ENCODE data around the gene DHX38.

The DHX38 gene

DNA sequence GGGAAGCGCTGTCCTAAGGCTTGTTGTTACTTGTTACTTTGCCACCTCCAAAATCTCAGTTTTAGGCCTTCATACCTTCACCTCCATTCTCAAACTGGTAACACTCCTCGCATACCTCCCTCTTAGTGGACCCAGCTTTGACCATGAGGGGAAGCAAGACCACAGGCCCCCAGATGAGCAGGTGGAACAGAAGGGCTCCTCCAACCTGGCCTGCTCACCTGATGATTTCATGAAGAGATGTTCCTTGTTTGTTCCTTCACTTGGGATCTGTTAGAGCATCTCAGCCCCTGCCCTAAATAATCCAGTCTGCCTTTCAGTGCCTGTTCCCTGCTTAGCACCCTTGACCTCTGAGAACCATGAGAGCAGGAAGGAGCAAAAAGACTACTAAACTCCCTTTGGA is 28.7 kb downstream of the DHX38 start:
- no peak for DNase-seq (ENCODE audit: low spot score)

DNA sequence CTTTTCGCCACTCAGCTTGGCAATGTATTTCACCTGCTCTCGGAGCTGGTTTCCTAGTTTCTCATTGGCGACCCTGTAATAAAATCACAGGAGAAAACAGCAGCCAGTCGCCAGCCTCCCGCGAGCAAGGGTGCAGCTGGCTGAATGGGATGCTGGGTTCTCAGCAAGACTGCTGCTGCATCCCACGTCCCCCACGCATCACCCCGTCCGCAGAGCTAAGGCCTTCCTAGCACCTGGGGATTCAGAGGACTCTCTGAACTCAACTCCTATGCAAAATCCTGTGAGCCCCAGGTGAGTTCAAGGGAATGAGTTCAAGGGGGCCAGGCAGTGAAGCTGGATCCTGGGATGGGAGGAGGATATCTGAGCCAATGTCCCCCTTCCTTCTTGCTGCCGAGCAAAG is 29.3 kb downstream of the DHX38 start:
- DNase-seq (ENCODE audit: low spot score): no peak

- no peak for DNase-seq (ENCODE audit: low spot score)
Observed at GRCh38 chr16:72123426-72123825, 29.8 kb downstream of the DHX38 start.

DNA sequence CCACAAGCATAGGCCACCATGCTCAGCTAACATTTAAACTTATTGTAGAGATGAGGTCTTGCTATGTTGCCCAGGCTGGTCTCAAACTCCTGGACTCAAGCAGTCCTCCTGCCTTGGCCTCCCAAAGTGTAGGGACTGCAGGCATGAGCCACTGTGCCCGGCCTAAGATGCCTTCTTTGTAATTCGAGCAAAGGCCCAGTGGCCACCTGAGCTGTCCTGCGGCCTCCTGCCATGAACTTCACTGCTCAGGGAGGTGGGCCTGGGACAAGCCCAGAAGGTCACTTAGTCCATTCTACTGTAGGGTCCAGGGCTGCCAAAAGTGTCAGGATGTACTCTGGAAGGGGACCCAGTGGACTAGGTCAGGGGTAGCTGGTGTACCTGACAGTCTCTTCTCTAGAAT is 30.5 kb downstream of the DHX38 start:
- DNase-seq (ENCODE audit: low spot score): no peak

- DNase-seq (ENCODE audit: low spot score): peak; percentile 71
Observed at GRCh38 chr16:72124761-72125634, 31.4 kb downstream of the DHX38 start.

DNA sequence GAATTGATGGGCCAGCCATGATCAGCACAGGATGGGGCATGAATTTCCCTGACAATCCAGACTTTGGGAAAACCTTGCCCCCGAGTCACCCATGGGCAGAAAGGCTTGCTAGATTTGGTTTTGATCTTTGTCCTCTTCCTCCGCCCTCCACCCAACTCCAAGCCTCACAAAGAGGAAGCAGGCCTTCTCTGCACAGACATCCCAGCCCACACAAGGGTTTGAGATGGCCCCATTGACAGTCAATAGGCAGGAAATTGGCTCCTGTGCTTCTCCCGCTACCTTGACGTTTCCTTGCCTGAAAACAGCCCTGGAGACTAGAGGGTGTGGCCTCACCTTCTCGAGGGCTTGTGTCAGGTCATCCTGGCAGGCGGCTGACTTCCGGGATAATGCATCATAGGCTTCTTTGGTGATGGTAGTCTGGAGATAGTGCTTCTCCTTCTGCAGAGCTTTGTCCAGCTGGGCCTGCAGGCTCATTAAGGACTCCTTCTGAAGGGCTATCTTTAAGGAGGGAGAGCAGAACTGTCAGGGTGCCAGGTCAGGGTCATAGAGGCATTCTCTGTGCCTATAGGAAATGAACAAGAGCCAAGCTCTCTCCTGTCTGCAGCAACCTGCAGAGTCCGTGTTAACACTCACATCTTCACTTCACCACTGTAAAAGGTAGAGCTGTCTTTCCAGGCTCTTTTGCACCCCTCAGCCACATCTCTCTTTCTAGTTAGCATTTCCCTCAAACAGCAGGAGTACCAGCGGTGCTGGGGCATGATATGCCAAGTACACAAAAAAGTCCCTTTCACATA is 32.2 kb downstream of the DHX38 start:
- DNase-seq (ENCODE audit: low spot score): no peak

- no peak for DNase-seq (ENCODE audit: low spot score)
Observed at GRCh38 chr16:72126429-72126765, 32.8 kb downstream of the DHX38 start.

DNA sequence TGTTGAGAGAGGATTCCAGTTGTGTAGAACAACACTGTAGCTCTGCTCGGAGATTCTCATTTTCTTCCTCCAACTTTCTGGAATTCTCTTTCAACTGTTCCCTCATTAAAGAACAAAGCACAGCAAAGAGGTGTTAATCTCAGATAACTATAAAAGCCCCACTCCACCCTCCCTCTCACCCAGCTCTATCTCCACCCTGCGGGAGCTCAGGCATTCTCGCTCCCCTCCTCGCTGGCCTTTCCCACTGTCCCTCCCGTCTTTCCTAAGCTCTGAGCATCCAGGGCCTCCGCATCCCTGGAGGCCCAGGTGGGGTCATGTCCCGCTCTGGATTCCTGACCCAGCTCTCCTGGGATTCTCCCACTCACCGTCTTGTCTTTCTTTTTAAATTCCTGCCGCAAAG is 35.1 kb downstream of the DHX38 start:
- no peak for DNase-seq (ENCODE audit: low spot score)

DNA sequence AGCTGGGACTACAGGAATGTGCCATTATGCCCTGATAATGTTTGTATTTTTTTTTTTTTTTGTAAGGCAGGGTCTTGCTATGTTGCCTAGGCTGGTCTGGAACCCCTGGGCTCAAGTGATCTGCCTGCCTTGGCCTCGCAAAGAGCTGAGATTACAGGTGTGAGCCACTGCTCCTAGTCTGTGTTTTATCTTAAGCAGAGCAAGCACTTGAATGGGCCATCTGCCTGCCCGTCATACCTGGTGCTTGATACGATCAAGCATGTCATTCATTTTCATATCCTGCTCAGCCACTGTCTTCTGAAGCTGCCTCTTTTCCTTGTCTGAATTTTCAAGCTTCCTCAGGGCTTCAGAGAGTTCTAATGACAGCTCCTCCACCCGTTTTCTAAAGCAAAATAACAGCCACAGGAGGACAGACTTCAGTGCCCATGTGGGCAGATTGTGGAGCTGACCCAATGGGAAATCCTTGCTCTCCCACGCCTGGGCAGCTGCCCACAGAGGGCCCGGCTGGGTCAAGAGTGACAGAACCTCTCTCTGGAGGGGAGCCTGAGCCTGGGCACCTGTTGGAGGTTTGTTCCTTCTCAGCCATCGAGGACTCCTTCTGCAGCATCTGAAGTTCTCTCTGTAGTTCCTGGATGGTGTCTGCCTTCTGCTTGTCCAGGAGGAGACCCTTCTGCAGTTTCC is 36.5 kb downstream of the DHX38 start:
- no peak for DNase-seq (ENCODE audit: low spot score)

- no peak for DNase-seq (ENCODE audit: low spot score)
Observed at GRCh38 chr16:72131036-72131435, 37.4 kb downstream of the DHX38 start.

- DNase-seq (ENCODE audit: low spot score): no peak
Observed at GRCh38 chr16:72132726-72133125, 39.1 kb downstream of the DHX38 start.

DNA sequence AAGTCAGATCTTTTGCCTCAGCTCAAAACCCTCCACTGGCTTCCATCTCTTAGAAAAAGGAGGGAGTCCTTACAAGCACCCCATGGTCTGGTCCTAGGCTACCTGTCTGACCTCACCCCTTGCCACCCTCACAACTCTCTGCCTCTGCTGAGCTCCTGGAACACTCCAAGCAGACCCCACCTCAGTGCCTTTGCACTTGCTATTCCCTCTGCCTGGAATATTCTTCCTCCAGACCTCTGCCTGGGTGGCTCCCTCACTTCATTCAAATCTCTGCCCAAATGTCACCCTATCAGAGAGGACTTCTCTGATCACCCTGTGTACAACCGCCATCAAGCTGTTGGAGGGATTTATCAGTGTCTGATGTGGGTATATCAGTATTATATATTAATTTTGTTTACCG is 40.9 kb downstream of the DHX38 start:
- no peak for DNase-seq (ENCODE audit: low spot score)

GRCh38 chr16:72137380-72138063 is 43.9 kb downstream of the DHX38 start:
- DNase-seq (ENCODE audit: low spot score): no peak

GRCh38 chr16:72138064-72138572 is 44.5 kb downstream of the DHX38 start:
- DNase-seq (ENCODE audit: low spot score): no peak

DNA sequence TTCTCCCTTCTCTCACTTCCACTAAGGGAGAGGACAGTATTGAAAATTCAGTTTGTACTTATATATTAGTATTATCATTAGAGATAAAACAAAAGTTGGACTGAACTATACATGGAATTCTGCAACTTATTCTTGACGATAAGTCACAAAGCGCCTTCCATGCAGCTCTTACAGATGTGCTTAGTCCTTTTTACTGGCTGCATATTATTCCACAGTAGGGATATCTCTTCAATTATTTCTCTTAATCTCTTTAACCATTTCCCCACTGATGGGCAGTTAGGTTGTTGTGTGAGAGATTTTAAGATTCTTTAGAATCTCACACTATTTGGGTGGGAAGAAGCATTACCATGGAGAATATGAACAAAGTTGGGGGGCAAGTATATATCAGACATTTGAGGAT is 46.3 kb downstream of the DHX38 start:
- DNase-seq (ENCODE audit: low spot score): no peak

DNA sequence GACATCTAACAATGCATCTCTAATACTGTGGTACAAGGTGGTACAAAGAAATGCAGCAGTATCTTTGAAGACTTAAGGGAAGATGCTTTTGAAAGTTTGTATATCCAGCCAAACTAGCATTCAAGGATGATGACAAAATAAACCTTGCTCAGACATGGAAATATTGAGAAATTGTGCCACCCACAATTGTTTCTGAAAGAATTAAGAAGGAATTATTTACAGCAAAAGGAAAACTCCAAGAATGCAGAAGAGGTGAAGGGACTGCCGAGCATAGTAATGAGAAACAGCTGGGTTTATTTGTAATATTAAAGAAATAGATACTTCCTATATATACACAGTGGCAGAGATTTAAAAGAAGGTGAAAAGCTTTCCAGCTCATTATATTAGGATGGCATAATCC is 48.8 kb downstream of the DHX38 start:
- DNase-seq (ENCODE audit: low spot score): no peak

DNA sequence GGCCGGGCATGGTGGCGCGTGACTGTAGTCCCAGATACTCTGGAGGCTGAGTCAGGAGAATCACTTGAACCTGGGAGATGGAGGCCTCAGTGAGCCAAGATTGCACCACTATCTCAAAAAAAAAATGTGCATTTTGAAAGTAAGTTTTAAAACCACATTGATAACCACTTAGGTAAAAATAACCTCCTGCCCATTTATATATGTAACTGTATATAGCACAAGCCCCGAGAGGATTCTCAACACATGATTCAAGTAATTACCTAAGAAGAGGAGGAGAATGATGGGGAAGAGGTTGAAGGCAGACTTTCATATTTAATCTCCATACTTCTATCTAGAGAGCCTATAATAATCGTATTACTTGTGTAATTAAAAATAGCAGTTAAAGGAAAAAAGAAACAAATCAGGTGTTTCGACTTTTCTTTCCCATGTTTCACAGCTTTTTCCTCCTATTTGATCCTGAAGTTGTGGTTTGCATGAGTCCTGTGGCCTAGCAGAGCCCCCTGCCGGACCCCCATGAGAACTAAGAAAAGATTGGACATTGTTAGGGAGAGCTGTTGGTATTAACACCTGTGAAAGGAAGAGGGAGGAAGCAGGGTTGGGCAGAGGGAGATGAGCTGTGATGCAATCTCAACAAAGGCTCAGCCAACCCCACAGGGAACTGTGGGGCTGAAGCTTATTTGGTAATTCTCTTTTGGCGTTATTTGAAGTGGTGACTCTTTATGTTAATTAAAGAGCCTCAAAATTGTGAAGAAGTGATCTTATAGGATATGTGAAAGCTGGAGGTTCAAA is 56.2 kb downstream of the DHX38 start:
- DNase-seq (ENCODE audit: low spot score): no peak

DNA sequence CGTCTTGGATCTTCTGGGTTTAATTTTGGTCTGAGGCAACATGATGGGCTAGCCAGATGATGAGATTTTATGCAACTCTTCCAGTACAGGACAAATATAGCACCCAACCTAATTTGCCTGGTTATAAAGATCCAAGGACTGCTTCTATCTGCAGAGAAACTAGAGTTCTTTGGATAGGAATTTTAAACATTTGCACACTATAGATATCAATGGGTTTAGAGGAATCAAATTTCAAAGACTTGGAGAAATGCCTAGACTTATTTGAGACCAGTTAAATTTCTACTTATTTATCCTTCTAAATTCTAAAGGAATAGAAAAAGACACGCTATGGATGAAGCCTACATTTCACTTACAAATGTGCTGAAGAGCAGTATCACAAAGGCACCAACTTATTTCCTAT is 65.7 kb downstream of the DHX38 start:
- DNase-seq (ENCODE audit: low spot score): no peak

- DNase-seq (ENCODE audit: low spot score): no peak
Observed at GRCh38 chr16:72159801-72160200, 66.2 kb downstream of the DHX38 start.

GRCh38 chr16:72162105-72162692 is 68.6 kb downstream of the DHX38 start:
- no peak for DNase-seq (ENCODE audit: low spot score)
